Measurements from ENCODE around the gene IMMP2L. TPM values are rescaled to one million over a fixed set of nuclear protein-coding genes. Genes with fewer than 3 reads are reported as not detected.

The IMMP2L gene
- total RNA-seq, 3 donors from 2014 or later (not counting 1 experiment from before 2014, with no cell fraction given), result 6.9 to 9.2 (median 8.7) TPM

- WGBS (ENCODE audit: insufficient coverage), result 100% methylated on average over 3 of the region's 3 CpGs
Observed at GRCh38 chr7:110853263-110853662, 709.0 kb downstream of the IMMP2L start.

GRCh38 chr7:110852156-110852940 is 709.9 kb downstream of the IMMP2L start:
- ATAC-seq, result no peak
- no peaks in the 10 kb centered on the region for H3K27me3 ChIP-seq (ENCODE audit: control insufficient read depth, insufficient read depth, low read length)
- no peaks in the 10 kb centered on the region for H3K9me3 ChIP-seq (ENCODE audit: control insufficient read depth, insufficient read depth, low read length)
- H3K27ac ChIP-seq (ENCODE audit: low read length), result no peak overlapping the region
- no peaks in the 10 kb centered on the region for H3K4me1 ChIP-seq (ENCODE audit: control insufficient read depth, insufficient read depth, low read length)
- no peaks in the 10 kb centered on the region for H3K27me3 Mint-ChIP-seq (ENCODE audit: low read depth in 2 of 2)
- 87% methylated on average over 4 of the region's 4 CpGs for WGBS (ENCODE audit: insufficient coverage)
- intact Hi-C loops (cut with micrococcal nuclease), result no loop called here
- no peak for DNase-seq
- no peaks in the 10 kb centered on the region for H3K36me3 ChIP-seq (ENCODE audit: control insufficient read depth, insufficient read depth, low read length)
- TF ChIP-seq CTCF (IDR thresholded peaks at IDR 0.05), result no peak
- no peaks in the 10 kb centered on the region for H3K36me3 Mint-ChIP-seq
- H3K4me3 Mint-ChIP-seq, result no peak overlapping the region
- H3K4me3 ChIP-seq (ENCODE audit: low read length), result no peak overlapping the region
- H3K27ac Mint-ChIP-seq, result no peak overlapping the region
- H3K4me1 Mint-ChIP-seq, result no peaks in the 10 kb centered on the region
- H3K9me3 Mint-ChIP-seq, result peaks cover 6 to 7% of the 10 kb centered on the region in 2 donors

More at GRCh38 chr7:110853263-110853662, 709.0 kb downstream of the IMMP2L start:
- intact Hi-C loops (cut with micrococcal nuclease), result no loop called here
- Histone ChIP-seq H3K4me1 (ENCODE audit: control insufficient read depth, insufficient read depth, low read length) (no peaks in the 10 kb centered on the region), H3K36me3 (ENCODE audit: control insufficient read depth, insufficient read depth, low read length) (no peaks in the 10 kb centered on the region), H3K27ac (ENCODE audit: low read length) (no peak overlapping the region), H3K9me3 (ENCODE audit: control insufficient read depth, insufficient read depth, low read length) (no peaks in the 10 kb centered on the region), H3K27me3 (ENCODE audit: control insufficient read depth, insufficient read depth, low read length) (no peaks in the 10 kb centered on the region), H3K4me3 (ENCODE audit: low read length) (no peak overlapping the region)
- H3K27ac Mint-ChIP-seq, result no peak overlapping the region
- no peak for DNase-seq
- H3K27me3 Mint-ChIP-seq (ENCODE audit: low read depth in 2 of 2), result no peaks in the 10 kb centered on the region
- no peak for TF ChIP-seq CTCF (IDR thresholded peaks at IDR 0.05)
- H3K4me1 Mint-ChIP-seq, result no peaks in the 10 kb centered on the region
- H3K9me3 Mint-ChIP-seq, result peaks cover 5 to 6% of the 10 kb centered on the region in 2 donors
- no peak for ATAC-seq
- no peak overlapping the region for H3K4me3 Mint-ChIP-seq
- no peaks in the 10 kb centered on the region for H3K36me3 Mint-ChIP-seq

- no peak for DNase-seq
- no peaks in the 10 kb centered on the region for H3K27me3 Mint-ChIP-seq (ENCODE audit: low read depth in 2 of 2)
- WGBS (ENCODE audit: insufficient coverage), result 87% methylated on average over 3 of the region's 3 CpGs
Observed at GRCh38 chr7:110850224-110850623, 712.1 kb downstream of the IMMP2L start.

More at GRCh38 chr7:110850224-110850623, 712.1 kb downstream of the IMMP2L start:
- Histone ChIP-seq H3K9me3 (ENCODE audit: control insufficient read depth, insufficient read depth, low read length) (no peaks in the 10 kb centered on the region), H3K27ac (ENCODE audit: low read length) (no peak overlapping the region), H3K4me3 (ENCODE audit: low read length) (no peak overlapping the region), H3K27me3 (ENCODE audit: control insufficient read depth, insufficient read depth, low read length) (no peaks in the 10 kb centered on the region), H3K4me1 (ENCODE audit: control insufficient read depth, insufficient read depth, low read length) (no peaks in the 10 kb centered on the region), H3K36me3 (ENCODE audit: control insufficient read depth, insufficient read depth, low read length) (no peaks in the 10 kb centered on the region)
- no peaks in the 10 kb centered on the region for H3K4me1 Mint-ChIP-seq
- intact Hi-C loops (cut with micrococcal nuclease), result no loop called here
- no peak for ATAC-seq
- no peaks in the 10 kb centered on the region for H3K36me3 Mint-ChIP-seq
- no peak for TF ChIP-seq CTCF (IDR thresholded peaks at IDR 0.05)
- H3K9me3 Mint-ChIP-seq, result peaks cover 6 to 7% of the 10 kb centered on the region in 2 donors
- H3K4me3 Mint-ChIP-seq, result no peak overlapping the region
- H3K27ac Mint-ChIP-seq, result no peak overlapping the region
